HEK293T (cell line): ENCODE data around the gene COX7B2.

ENCODE experiments used
- BHLHE40 ChIP-seq: fragments of 450-650 bp; IDR thresholded peaks from 2 replicates; pipeline ENCODE4 v1.6.1; 2016; ENCODE audit warnings: mild to moderate bottlenecking, moderate library complexity, borderline replicate concordance
- ELF4 ChIP-seq: fragments of 450-650 bp; IDR thresholded peaks from 2 replicates; pipeline ENCODE4 v1.6.1; 2017; ENCODE audit warnings: antibody characterized with exemption
- FOXM1 ChIP-seq: fragments of 450-650 bp; IDR thresholded peaks from 2 replicates; pipeline ENCODE4 v1.6.1; 2017; ENCODE audit warnings: mild to moderate bottlenecking, borderline replicate concordance
- L3MBTL2 ChIP-seq: fragments of 450-650 bp; conservative IDR thresholded peaks from 2 replicates; pipeline ENCODE4 v1.6.1; 2016; ENCODE audit warnings: mild to moderate bottlenecking
- LEF1 ChIP-seq: fragments of 450-650 bp; IDR thresholded peaks from 2 replicates; pipeline ENCODE4 v1.6.1; 2017; ENCODE audit warnings: mild to moderate bottlenecking, borderline replicate concordance
- PKNOX1 ChIP-seq: fragments of 450-650 bp; IDR thresholded peaks from 2 replicates; pipeline ENCODE4 v1.6.1; 2016
- SUZ12 ChIP-seq: fragments of 450-650 bp; IDR thresholded peaks from 2 replicates; pipeline ENCODE4 v1.6.1; 2016; ENCODE audit warnings: mild to moderate bottlenecking
- TARDBP ChIP-seq: fragments of 450-650 bp; IDR thresholded peaks from 2 replicates; pipeline ENCODE4 v1.6.1; 2016

GRCh38 chr4:46952451-46952850, 43.4 kb upstream of the COX7B2 start:
- TF ChIP-seq ELF4 (no peak), BHLHE40 (no peak), L3MBTL2 (no peak), TARDBP (no peak), SUZ12 (no peak), LEF1 (no peak), PKNOX1 (no peak), FOXM1 (no peak)
